ENCODE data around the gene LKAAEAR1. TPM values are rescaled to one million over a fixed set of nuclear protein-coding genes. Genes with fewer than 3 reads are reported as not detected.

Gene LKAAEAR1
- total RNA-seq, 1 donor from 2014 or later, result 0.23 TPM

DNA sequence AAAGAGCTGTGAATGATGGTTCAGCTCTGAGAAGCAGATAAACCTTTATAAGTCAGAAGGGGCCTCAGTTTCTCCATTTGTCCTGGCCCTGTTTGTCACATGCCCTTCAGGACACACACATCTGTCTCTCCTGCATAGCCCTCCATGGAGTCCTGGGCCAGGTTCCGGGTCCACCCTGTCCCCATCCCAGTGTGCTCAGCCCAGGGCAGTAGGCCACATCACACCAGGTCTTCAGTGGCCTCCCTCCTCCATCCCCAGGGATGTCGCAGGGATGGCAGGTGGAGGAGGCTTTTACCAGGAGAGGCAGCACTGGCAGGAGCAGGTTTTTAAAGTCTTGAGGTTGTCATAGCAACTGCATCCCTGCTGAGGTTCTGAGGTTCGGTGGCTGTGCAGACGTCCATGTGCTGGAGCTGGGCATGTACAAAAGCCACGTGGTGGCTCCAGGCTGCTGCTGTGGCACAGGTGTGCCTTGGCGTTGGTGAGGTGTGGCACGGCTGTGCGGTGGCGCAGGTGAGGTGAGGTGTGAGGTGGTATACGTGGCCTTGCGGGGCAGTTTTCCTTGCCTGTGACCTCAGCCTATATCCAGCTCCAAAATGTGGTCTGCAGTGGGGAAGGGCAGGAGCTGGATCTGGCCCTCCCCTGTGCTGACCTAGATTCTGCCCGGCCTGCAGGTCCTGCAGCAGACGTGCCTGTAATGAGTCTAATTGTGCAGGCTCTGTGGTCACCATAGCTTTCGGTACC is 31.1 kb upstream of the LKAAEAR1 start:
- DNase-seq, result peak; percentile 55
- no peaks in the 10 kb centered on the region for H3K36me3 Mint-ChIP-seq (ENCODE audit: low read depth)

DNA sequence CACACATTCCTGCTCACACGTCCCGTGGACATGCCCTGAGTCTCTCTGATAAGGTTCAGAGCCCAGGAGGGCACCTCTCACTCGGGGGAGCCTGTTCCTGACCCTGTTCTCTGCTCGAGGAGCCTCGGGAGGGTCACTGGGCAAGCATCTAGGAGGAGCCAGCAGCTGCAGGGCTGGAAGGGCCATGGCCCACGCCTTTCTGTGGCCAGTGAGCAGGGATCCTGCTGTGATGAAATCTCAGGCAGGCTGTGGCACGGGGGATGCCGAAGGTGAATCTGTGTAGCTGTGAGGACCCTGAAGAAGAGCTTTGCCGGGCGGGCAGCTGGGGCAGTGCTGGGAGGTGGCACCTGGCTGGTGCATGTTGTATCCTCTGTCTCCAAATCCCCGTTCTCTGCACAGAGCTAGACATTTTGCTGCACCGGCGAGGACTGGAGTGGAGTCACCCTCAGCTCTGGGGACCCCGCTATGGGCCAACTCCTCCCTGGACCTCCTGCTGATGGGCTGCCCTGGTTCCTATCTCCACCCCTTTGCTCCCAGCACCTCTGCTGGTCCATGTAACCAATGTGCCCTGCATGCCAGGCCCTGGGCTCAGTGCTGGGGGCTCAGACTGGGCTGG is 30.3 kb upstream of the LKAAEAR1 start:
- no peaks in the 10 kb centered on the region for H3K4me1 Mint-ChIP-seq
- DNase-seq, result peak; percentile 52
- no peaks in the 10 kb centered on the region for H3K36me3 Mint-ChIP-seq (ENCODE audit: low read depth)
- H3K27ac Mint-ChIP-seq, result no peak overlapping the region
- H3K27me3 Mint-ChIP-seq, result no peaks in the 10 kb centered on the region
- no peak overlapping the region for H3K4me3 Mint-ChIP-seq
- no peaks in the 10 kb centered on the region for H3K9me3 Mint-ChIP-seq
- intact Hi-C loops (cut with micrococcal nuclease), result no loop called here

More for the DNA sequence above, 31.1 kb upstream of the LKAAEAR1 start:
- H3K4me3 Mint-ChIP-seq, result no peak overlapping the region
- H3K27me3 Mint-ChIP-seq, result no peaks in the 10 kb centered on the region
- H3K9me3 Mint-ChIP-seq, result no peaks in the 10 kb centered on the region
- peaks cover 7% of the 10 kb centered on the region for H3K4me1 Mint-ChIP-seq
- intact Hi-C loops (cut with micrococcal nuclease), result no loop called here
- H3K27ac Mint-ChIP-seq, result no peak overlapping the region

GRCh38 chr20:64113796-64114355 is 29.7 kb upstream of the LKAAEAR1 start:
- Mint-ChIP-seq H3K27me3 (no peaks in the 10 kb centered on the region), H3K36me3 (ENCODE audit: low read depth) (no peaks in the 10 kb centered on the region), H3K27ac (no peak overlapping the region), H3K9me3 (no peaks in the 10 kb centered on the region), H3K4me3 (no peak overlapping the region), H3K4me1 (no peaks in the 10 kb centered on the region)
- peak; percentile 48 for DNase-seq
- intact Hi-C loops (cut with micrococcal nuclease), result no loop called here

DNA sequence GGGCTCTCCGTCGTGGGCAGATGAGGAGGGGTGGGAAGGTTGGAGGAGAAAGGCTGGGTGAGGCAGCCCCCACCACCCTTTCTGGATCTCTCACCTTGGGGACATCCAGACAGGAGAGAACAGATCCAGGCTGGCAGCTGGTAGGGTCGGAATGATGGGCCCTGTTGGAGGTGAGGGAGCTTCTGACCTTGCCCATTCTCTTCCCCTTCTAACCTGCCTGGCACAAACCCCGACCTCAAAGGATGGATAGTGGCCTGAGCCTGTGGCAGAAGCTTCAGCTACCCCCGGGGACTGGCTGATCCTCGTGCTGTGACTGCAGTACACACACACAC is 29.2 kb upstream of the LKAAEAR1 start:
- intact Hi-C loops (cut with micrococcal nuclease), result no loop called here
- H3K4me1 Mint-ChIP-seq, result no peaks in the 10 kb centered on the region
- no peak overlapping the region for H3K27ac Mint-ChIP-seq
- no peaks in the 10 kb centered on the region for H3K9me3 Mint-ChIP-seq
- DNase-seq, result no peak
- H3K27me3 Mint-ChIP-seq, result no peaks in the 10 kb centered on the region
- no peak overlapping the region for H3K4me3 Mint-ChIP-seq
- H3K36me3 Mint-ChIP-seq (ENCODE audit: low read depth), result no peaks in the 10 kb centered on the region

DNA sequence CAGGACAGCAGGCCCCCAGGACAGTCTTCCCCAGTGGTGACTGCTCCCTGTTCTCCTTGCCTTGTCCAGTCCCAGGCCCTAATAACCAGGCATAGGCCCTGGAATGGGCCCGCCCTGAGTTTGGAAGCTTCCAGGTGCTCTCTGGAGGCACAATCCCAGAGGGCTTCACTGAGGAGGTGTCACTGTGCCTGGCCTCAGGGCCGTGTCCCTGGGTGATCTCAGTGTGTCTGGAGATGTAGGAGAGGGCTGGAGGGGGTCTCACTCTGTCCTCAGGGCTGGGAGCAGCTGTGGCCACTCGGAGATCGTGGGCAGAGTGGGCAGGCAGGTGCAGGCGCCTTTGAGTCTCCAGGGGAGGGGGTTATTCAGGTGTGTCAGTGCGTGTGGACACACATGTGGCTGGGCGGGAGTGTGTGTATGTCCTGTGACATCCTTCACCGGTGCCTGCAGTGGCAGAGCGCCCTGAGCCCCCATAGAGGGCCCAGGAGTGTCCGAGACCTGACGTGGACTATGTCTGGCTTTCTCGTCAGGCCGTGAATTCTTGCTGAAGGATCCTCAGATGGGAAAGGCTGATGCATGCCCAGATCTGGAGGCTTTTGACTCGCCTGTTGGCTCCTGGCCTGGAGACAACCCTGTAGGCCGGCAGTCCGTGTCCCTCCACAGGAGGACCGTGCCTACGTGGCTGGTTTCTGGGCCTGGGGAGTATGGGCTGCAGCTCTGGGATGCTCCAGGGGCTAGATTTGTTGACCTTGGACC is 28.7 kb upstream of the LKAAEAR1 start:
- no peaks in the 10 kb centered on the region for H3K9me3 Mint-ChIP-seq
- peaks cover under 1% of the 10 kb centered on the region for H3K27me3 Mint-ChIP-seq
- no peaks in the 10 kb centered on the region for H3K4me1 Mint-ChIP-seq
- H3K27ac Mint-ChIP-seq, result no peak overlapping the region
- H3K36me3 Mint-ChIP-seq (ENCODE audit: low read depth), result no peaks in the 10 kb centered on the region
- intact Hi-C loops (cut with micrococcal nuclease), result no loop called here
- no peak overlapping the region for H3K4me3 Mint-ChIP-seq
- DNase-seq, result peak; percentile 54

DNA sequence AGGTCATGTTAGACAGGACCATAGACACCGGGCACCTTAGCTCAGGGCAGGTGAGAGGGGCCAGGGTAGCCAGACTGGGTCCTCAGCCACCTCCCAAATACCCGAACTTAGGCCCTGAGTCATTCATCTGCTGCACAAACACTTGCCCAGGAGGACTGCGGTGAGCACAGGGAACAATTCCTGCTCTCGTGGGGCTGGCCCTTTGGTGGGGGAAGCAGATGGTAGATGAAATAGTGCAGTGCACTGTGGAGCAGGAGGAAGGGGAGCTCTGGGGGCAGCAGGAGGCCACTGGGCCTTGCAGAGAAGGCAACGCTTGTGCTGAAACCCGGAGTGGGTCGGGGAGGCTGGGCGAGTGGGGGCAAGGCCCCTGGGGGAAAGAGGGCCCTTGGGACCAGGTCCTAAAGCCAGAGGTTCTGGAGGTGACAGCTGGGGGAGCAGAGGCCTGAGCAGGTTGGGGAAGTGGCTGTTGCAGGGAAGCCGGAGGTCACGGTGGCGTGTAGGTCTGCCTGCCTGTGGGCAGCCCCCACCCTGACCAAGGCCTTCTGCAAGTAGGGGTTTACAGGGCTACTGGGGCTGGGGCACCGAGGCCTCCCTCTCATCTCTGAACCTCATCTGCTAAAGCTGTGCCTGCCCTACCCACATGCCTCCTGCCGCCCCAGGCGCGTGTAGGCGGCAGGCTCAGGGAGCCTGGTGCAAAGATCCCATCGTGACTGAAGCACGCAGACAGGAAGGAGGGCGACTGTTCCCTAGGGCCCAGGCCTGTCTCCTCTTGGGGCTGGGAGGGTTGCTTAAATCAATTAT is 27.8 kb upstream of the LKAAEAR1 start:
- no peak overlapping the region for H3K4me3 Mint-ChIP-seq
- no peaks in the 10 kb centered on the region for H3K9me3 Mint-ChIP-seq
- H3K4me1 Mint-ChIP-seq, result no peaks in the 10 kb centered on the region
- no peak overlapping the region for H3K27ac Mint-ChIP-seq
- H3K27me3 Mint-ChIP-seq, result peaks cover 2% of the 10 kb centered on the region
- intact Hi-C loops (cut with micrococcal nuclease), result no loop called here
- H3K36me3 Mint-ChIP-seq (ENCODE audit: low read depth), result no peaks in the 10 kb centered on the region
- DNase-seq, result peak; percentile 52

GRCh38 chr20:64110411-64111068 is 26.3 kb upstream of the LKAAEAR1 start:
- H3K27ac Mint-ChIP-seq, result no peak overlapping the region

DNA sequence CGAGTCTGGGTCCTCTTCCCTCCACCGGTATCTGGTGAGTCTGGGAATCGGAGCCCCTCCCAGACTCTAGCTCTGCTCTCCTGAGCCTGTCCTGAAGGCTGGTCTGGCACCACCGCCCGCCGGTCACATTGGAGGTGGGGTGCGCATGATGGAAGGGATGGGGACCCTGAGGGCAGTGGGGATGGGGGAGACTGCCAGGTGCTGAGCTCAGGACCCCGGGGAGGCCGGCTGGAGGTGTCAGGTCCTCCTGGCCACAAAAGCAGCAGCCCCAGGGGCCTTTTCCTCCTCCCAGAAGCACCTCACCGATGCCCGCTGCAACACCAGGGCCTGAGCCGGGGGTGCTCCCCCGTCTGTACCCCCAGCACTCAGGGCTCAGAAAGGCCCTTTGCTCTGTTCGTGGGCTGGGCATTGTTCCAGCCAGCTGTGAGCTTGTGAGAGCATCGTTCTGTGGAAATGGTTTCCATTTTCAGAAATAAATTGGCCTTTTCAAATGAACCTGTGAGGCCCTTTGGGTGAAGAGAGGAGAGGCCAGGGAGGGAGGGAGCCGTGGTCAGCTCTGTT is 25.7 kb upstream of the LKAAEAR1 start:
- no peak overlapping the region for H3K4me3 Mint-ChIP-seq
- intact Hi-C loops (cut with micrococcal nuclease), result no loop called here
- peaks cover 5% of the 10 kb centered on the region for H3K27me3 Mint-ChIP-seq
- H3K27ac Mint-ChIP-seq, result no peak overlapping the region
- H3K36me3 Mint-ChIP-seq (ENCODE audit: low read depth), result no peaks in the 10 kb centered on the region
- H3K4me1 Mint-ChIP-seq, result no peaks in the 10 kb centered on the region
- H3K9me3 Mint-ChIP-seq, result no peaks in the 10 kb centered on the region
- peak; percentile 48 for DNase-seq

More at GRCh38 chr20:64110411-64111068, 26.3 kb upstream of the LKAAEAR1 start:
- Mint-ChIP-seq H3K4me3 (no peak overlapping the region), H3K4me1 (no peaks in the 10 kb centered on the region), H3K9me3 (no peaks in the 10 kb centered on the region), H3K36me3 (ENCODE audit: low read depth) (no peaks in the 10 kb centered on the region), H3K27me3 (peaks cover 5% of the 10 kb centered on the region)
- peak; percentile 54 for DNase-seq
- intact Hi-C loops (cut with micrococcal nuclease), result no loop called here

GRCh38 chr20:64108731-64109681 is 24.8 kb upstream of the LKAAEAR1 start:
- intact Hi-C loops (cut with micrococcal nuclease), result no loop called here
- Mint-ChIP-seq H3K9me3 (no peaks in the 10 kb centered on the region), H3K27me3 (peaks cover 5% of the 10 kb centered on the region), H3K36me3 (ENCODE audit: low read depth) (no peaks in the 10 kb centered on the region), H3K4me3 (no peak overlapping the region), H3K4me1 (no peaks in the 10 kb centered on the region), H3K27ac (no peak overlapping the region)
- peak; percentile 55 for DNase-seq

GRCh38 chr20:64107736-64108457 is 23.7 kb upstream of the LKAAEAR1 start:
- peaks cover 14% of the 10 kb centered on the region for H3K27me3 Mint-ChIP-seq
- DNase-seq, result peak; percentile 53
- no peaks in the 10 kb centered on the region for H3K9me3 Mint-ChIP-seq
- no peak overlapping the region for H3K27ac Mint-ChIP-seq
- H3K4me1 Mint-ChIP-seq, result no peaks in the 10 kb centered on the region
- no peak overlapping the region for H3K4me3 Mint-ChIP-seq
- H3K36me3 Mint-ChIP-seq (ENCODE audit: low read depth), result no peaks in the 10 kb centered on the region
- intact Hi-C loops (cut with micrococcal nuclease), result no loop called here

DNA sequence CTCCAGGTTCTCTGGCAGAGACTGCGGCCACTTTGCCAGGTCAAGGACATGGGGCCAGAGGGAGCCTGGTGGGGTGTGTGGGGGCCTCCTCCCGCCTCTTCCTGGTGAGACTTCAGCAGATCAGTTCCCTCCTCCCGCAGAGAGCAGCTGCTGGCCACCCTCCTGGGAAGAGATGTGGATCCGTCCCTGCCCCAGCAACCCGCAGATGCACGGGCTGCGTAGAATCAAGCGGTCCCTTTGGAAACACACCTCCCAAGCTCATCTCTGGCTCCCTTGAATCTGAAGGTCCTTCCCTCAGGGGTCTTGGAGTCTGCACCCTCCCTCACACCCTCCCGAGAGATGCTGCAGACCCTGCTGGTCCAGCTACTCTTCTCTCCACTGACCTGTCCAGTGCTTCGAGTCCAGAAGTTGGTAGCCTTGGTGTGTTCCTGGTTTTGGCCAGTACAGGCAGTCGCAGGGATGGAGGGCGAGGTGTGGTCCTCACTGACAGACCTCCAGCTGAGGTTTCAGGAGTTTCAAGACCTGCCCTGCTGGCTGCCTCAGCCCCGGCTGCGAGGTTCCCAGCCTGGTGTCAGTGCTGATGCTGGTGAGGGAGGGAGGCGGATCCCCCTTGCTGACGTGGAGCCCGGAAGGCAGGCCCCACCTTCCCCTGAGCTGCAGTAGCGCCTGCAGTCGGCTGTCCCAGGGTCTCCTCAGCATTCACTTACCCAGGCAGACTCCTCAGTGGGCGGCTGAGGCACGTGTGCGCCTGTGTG is 23.0 kb upstream of the LKAAEAR1 start, which contains the start of gene NPBWR2:
Gene NPBWR2 (minus strand): TSS at position 585 of the 755 bp plus-strand sequence. CDS start 734 bp downstream, outside the sequence.
- no peaks in the 10 kb centered on the region for H3K4me1 Mint-ChIP-seq
- intact Hi-C loops (cut with micrococcal nuclease), result no loop called here
- no peak within 1 kb of the TSS for H3K27ac Mint-ChIP-seq
- peak; percentile 70 for DNase-seq
- no peaks in the 10 kb centered on the region for H3K9me3 Mint-ChIP-seq
- H3K36me3 Mint-ChIP-seq (ENCODE audit: low read depth), result no peaks in the 10 kb centered on the region
- H3K27me3 Mint-ChIP-seq, result peaks cover 17% of the 10 kb centered on the region
- H3K4me3 Mint-ChIP-seq, result no peak within 1 kb of the TSS
